Measurements from ENCODE around the gene SLCO2A1.

The SLCO2A1 gene

GRCh38 chr3:134060561-134061385, 31.0 kb upstream of the SLCO2A1 start:
- no peak for ATAC-seq

GRCh38 chr3:134059671-134060560, 30.2 kb upstream of the SLCO2A1 start:
- ATAC-seq: no peak

GRCh38 chr3:134059035-134059601, 29.4 kb upstream of the SLCO2A1 start:
- ATAC-seq: no peak

- no peak for ATAC-seq
Measured at GRCh38 chr3:134057654-134058110, 28.0 kb upstream of the SLCO2A1 start.

GRCh38 chr3:134057006-134057653, 27.4 kb upstream of the SLCO2A1 start:
- ATAC-seq: no peak

- no peak for ATAC-seq
Measured at GRCh38 chr3:134056464-134056891, 26.8 kb upstream of the SLCO2A1 start.

GRCh38 chr3:134055661-134056060, 25.9 kb upstream of the SLCO2A1 start:
- ATAC-seq: no peak

- no peak for ATAC-seq
Measured at GRCh38 chr3:134054881-134055280, 25.2 kb upstream of the SLCO2A1 start.

GRCh38 chr3:134054231-134054630, 24.5 kb upstream of the SLCO2A1 start:
- no peak for ATAC-seq

- no peak for ATAC-seq
Measured at GRCh38 chr3:134052370-134052769, 22.6 kb upstream of the SLCO2A1 start.

GRCh38 chr3:134049676-134050075, 20.0 kb upstream of the SLCO2A1 start:
- ATAC-seq: no peak

- ATAC-seq: no peak
Measured at GRCh38 chr3:134048278-134048996, 18.7 kb upstream of the SLCO2A1 start.

- no peak for ATAC-seq
Measured at GRCh38 chr3:134044459-134044858, 14.7 kb upstream of the SLCO2A1 start.

- no peak for ATAC-seq
Measured at GRCh38 chr3:134040066-134040465, 10.3 kb upstream of the SLCO2A1 start.

- no peak for ATAC-seq
Measured at GRCh38 chr3:134039161-134039862, 9.6 kb upstream of the SLCO2A1 start.

GRCh38 chr3:134038716-134039115, 9.0 kb upstream of the SLCO2A1 start:
- ATAC-seq: no peak

- no peak for ATAC-seq
Measured at GRCh38 chr3:134038071-134038491, 8.4 kb upstream of the SLCO2A1 start.

GRCh38 chr3:134037168-134037567, 7.4 kb upstream of the SLCO2A1 start:
- ATAC-seq: no peak

- ATAC-seq: no peak
Measured at GRCh38 chr3:134036291-134036690, 6.6 kb upstream of the SLCO2A1 start.

GRCh38 chr3:134035836-134036235, 6.1 kb upstream of the SLCO2A1 start:
- ATAC-seq: no peak

Measured in activated CD4-positive, CD25-positive, alpha-beta regulatory T cell treated with anti-CD3 and anti-CD28 coated beads, Interleukin-2, amount 50 U/mL, for 24 hours (primary cell).